Measurements from ENCODE around the gene ZNF579. TPM values are rescaled to one million over a fixed set of nuclear protein-coding genes. Genes with fewer than 3 reads are reported as not detected.

ZNF579 gene
- total RNA-seq, 1 donor, result 6.9 TPM

DNA sequence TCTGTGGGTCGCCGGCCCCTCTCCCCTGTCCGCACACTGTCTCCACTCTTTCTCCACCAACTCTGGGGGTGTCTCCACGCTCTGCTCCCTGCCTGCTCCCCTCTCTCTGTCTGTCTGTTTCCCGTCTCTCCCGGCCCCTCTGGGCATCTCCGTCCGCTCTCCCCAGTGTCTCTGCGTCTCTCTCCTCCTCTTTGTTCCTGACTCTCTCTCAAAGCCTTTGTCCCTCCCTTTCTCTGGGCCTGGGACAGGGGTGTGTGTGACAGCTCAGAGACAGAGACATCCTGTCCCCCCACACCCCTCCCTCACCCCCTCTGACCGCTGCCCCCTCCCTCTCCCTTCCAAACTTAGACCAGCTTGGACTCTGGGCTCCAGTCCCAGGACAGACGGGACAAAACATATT, 34.6 kb downstream of the ZNF579 start:
- Histone ChIP-seq H3K9me3 (ENCODE audit: low read depth, low read length) (no peaks in the 10 kb centered on the region), H4K20me1 (ENCODE audit: insufficient read depth, low read length) (no peaks in the 10 kb centered on the region), H3K36me3 (ENCODE audit: insufficient read depth, low read length) (no peaks in the 10 kb centered on the region), H3K27me3 (ENCODE audit: insufficient read depth, low read length) (no peaks in the 10 kb centered on the region), H3K4me3 (ENCODE audit: insufficient read depth, low read length) (no peak overlapping the region), H3K4me2 (ENCODE audit: insufficient read depth, low read length) (no peak overlapping the region), H2AFZ (ENCODE audit: low read length) (no peak overlapping the region), H3K27ac (ENCODE audit: low read depth, low read length) (no peak overlapping the region), H3K79me2 (ENCODE audit: insufficient read depth, low read length) (no peaks in the 10 kb centered on the region), H3K4me1 (ENCODE audit: insufficient read depth, low read length) (peaks cover 25% of the 10 kb centered on the region)
- DNase-seq (ENCODE audit: insufficient read length, low spot score, missing footprints), result peak; percentile 79
- TF ChIP-seq, protein P1, sequence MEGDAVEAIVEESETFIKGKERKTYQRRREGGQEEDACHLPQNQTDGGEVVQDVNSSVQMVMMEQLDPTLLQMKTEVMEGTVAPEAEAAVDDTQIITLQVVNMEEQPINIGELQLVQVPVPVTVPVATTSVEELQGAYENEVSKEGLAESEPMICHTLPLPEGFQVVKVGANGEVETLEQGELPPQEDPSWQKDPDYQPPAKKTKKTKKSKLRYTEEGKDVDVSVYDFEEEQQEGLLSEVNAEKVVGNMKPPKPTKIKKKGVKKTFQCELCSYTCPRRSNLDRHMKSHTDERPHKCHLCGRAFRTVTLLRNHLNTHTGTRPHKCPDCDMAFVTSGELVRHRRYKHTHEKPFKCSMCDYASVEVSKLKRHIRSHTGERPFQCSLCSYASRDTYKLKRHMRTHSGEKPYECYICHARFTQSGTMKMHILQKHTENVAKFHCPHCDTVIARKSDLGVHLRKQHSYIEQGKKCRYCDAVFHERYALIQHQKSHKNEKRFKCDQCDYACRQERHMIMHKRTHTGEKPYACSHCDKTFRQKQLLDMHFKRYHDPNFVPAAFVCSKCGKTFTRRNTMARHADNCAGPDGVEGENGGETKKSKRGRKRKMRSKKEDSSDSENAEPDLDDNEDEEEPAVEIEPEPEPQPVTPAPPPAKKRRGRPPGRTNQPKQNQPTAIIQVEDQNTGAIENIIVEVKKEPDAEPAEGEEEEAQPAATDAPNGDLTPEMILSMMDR (IDR thresholded peaks at IDR 0.05; ENCODE audit: extremely low read depth, low read depth, low read length), result no peak

DNA sequence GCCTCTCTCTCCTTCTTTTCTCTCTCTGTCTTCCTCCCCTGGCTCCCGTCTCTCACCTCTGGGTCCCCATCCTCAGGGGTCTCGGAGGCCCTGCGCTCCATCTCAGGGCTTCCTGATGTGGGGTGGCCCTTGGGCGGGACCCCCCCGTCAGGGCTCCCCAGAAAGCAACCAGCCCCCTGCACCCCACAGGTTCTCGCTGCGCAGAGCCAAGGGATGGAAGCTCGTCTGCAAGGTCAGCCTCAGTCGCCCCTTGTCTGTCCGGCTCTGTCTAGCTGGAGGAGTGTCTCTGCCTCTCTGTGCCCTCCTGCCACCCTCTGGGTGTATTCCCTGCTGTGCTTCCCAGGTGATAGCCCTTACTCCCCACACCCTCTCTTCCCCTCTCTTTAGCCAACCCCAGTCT, 35.2 kb downstream of the ZNF579 start, which contains the start of gene SBK3:
Gene SBK3 (minus strand): TSS at position 101 of the 400 bp plus-strand sequence. CDS start 0 bp downstream, at position 101.
- Histone ChIP-seq H3K27ac (ENCODE audit: low read depth, low read length) (no peak within 1 kb of the TSS), H3K4me1 (ENCODE audit: insufficient read depth, low read length) (peaks cover 25% of the 10 kb centered on the region), H3K36me3 (ENCODE audit: insufficient read depth, low read length) (no peaks in the 10 kb centered on the region), H2AFZ (ENCODE audit: low read length) (no peak within 1 kb of the TSS), H3K4me2 (ENCODE audit: insufficient read depth, low read length) (no peak within 1 kb of the TSS), H3K4me3 (ENCODE audit: insufficient read depth, low read length) (no peak within 1 kb of the TSS), H4K20me1 (ENCODE audit: insufficient read depth, low read length) (no peaks in the 10 kb centered on the region), H3K9me3 (ENCODE audit: low read depth, low read length) (no peaks in the 10 kb centered on the region), H3K79me2 (ENCODE audit: insufficient read depth, low read length) (no peaks in the 10 kb centered on the region), H3K27me3 (ENCODE audit: insufficient read depth, low read length) (no peaks in the 10 kb centered on the region)
- peak; percentile 85 for DNase-seq (ENCODE audit: insufficient read length, low spot score, missing footprints)
- TF ChIP-seq, protein P1 (IDR thresholded peaks at IDR 0.05; ENCODE audit: extremely low read depth, low read depth, low read length), result no peak

DNA sequence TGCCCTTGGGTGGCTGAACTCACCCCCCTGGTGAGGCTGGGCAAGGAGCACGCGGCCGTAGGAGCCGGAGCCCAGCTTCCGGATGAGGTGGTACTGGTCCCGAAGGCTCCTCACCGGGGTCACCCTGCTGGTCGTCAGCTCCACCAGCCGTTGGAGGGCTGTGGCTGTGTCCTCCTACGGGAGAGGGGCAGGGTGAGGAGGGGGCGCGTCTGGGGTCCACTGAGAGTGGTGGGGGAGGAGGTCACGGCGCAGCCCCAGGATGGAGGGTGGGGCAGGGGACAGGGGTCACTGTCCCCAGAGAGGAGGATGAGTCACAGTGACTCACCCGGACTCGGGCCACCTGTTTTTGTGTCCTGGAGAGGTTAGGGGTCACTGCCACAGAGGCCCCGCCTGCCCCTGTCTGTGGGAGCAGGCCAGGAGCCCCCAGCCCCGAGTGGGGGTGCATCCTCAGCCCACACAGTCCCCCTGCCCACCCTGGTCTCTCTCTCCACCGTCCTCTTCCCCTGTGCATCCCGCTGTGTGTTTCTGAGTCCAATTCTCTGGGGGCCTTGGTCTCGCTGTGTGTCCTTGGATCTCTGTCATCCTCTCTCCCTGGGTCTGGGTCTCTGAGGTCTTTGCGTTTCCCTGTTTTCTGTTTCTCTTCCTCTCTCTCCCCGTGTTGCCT, 35.7 kb downstream of the ZNF579 start:
- no peaks in the 10 kb centered on the region for H3K27me3 ChIP-seq (ENCODE audit: insufficient read depth, low read length)
- H3K36me3 ChIP-seq (ENCODE audit: insufficient read depth, low read length), result no peaks in the 10 kb centered on the region
- H3K4me2 ChIP-seq (ENCODE audit: insufficient read depth, low read length), result no peak overlapping the region
- H3K79me2 ChIP-seq (ENCODE audit: insufficient read depth, low read length), result no peaks in the 10 kb centered on the region
- TF ChIP-seq, protein P1 (IDR thresholded peaks at IDR 0.05; ENCODE audit: extremely low read depth, low read depth, low read length), result no peak
- no peak overlapping the region for H3K4me3 ChIP-seq (ENCODE audit: insufficient read depth, low read length)
- H3K4me1 ChIP-seq (ENCODE audit: insufficient read depth, low read length), result peaks cover 20% of the 10 kb centered on the region
- no peaks in the 10 kb centered on the region for H4K20me1 ChIP-seq (ENCODE audit: insufficient read depth, low read length)
- no peak overlapping the region for H2AFZ ChIP-seq (ENCODE audit: low read length)
- H3K9me3 ChIP-seq (ENCODE audit: low read depth, low read length), result no peaks in the 10 kb centered on the region
- H3K27ac ChIP-seq (ENCODE audit: low read depth, low read length), result no peak overlapping the region
- peak; percentile 70 for DNase-seq (ENCODE audit: insufficient read length, low spot score, missing footprints)

DNA sequence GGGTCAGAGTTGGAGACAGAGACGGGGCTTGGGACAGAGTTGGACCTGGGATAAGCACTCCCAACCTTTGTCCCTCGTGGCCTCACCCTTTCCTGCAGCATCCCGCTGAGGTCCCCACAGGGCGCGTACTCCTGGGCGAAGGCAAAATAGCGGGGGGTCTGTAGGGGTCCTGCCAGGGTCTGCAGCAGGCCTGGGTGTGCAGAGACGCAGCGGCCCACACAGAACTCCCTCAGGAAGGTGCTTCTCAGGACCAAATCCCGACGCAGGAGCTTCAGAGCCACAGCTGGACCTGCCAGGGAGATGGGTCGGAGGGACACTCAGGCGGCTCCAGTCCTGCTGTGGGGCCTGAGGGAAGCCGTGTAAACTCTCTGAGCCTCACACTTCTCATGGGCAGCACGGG, 36.6 kb downstream of the ZNF579 start:
- no peak overlapping the region for H3K27ac ChIP-seq (ENCODE audit: low read depth, low read length)
- H3K9me3 ChIP-seq (ENCODE audit: low read depth, low read length), result no peaks in the 10 kb centered on the region
- no peaks in the 10 kb centered on the region for H4K20me1 ChIP-seq (ENCODE audit: insufficient read depth, low read length)
- H3K4me1 ChIP-seq (ENCODE audit: insufficient read depth, low read length), result peaks cover 13% of the 10 kb centered on the region
- DNase-seq (ENCODE audit: insufficient read length, low spot score, missing footprints), result peak; percentile 37
- H3K4me3 ChIP-seq (ENCODE audit: insufficient read depth, low read length), result no peak overlapping the region
- H3K79me2 ChIP-seq (ENCODE audit: insufficient read depth, low read length), result no peaks in the 10 kb centered on the region
- no peaks in the 10 kb centered on the region for H3K27me3 ChIP-seq (ENCODE audit: insufficient read depth, low read length)
- H2AFZ ChIP-seq (ENCODE audit: low read length), result no peak overlapping the region
- H3K36me3 ChIP-seq (ENCODE audit: insufficient read depth, low read length), result no peaks in the 10 kb centered on the region
- TF ChIP-seq, protein P1 (IDR thresholded peaks at IDR 0.05; ENCODE audit: extremely low read depth, low read depth, low read length), result no peak
- no peak overlapping the region for H3K4me2 ChIP-seq (ENCODE audit: insufficient read depth, low read length)

Data from osteoblast (primary cell).